ENCODE results near the gene CALR.
"Not testable (repeated sequence)": the region's sequence is repeated elsewhere in the genome, so short reads cannot be mapped to it uniquely, and the experiment has no call there.

CALR gene

DNA sequence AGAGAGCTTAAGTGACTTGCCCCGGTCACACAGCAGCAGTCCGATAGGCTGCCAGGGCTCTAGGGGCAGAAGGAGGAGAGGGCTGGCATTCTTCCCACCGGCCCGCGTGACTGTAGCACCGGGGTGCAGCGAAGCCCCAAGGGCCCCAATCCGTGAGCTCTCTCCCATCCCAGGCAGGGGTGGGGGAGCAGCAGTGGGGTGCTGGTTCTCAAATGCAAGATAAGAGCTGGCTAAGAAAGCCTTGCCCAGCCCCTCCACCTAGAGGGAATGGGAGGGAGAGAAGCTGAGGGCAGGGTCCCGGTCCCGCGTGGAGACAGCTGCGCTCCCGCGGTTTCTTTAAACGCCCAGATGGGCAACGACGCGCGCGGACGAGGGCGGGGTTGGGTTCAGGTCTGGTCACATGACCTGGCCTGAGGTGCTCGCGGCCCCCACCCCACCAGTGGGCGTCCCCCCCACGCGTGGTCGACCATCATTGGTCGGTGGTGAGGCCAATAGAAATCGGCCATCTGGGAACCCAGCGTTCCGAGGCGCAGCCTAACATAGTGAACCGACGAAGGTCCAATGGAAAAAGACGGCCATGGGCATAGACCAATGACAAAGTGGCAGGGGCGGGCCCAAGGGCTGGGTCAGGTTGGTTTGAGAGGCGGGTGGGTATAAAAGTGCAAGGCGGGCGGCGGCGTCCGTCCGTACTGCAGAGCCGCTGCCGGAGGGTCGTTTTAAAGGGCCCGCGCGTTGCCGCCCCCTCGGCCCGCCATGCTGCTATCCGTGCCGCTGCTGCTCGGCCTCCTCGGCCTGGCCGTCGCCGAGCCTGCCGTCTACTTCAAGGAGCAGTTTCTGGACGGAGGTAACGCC, at the start of gene CALR:
Gene CALR, plus strand, starts transcription at position 683 of the 852 bp plus-strand sequence. Its CDS starts 71 bp downstream, at position 754.
- DNase-seq = peak; percentile 94 to 96

DNA sequence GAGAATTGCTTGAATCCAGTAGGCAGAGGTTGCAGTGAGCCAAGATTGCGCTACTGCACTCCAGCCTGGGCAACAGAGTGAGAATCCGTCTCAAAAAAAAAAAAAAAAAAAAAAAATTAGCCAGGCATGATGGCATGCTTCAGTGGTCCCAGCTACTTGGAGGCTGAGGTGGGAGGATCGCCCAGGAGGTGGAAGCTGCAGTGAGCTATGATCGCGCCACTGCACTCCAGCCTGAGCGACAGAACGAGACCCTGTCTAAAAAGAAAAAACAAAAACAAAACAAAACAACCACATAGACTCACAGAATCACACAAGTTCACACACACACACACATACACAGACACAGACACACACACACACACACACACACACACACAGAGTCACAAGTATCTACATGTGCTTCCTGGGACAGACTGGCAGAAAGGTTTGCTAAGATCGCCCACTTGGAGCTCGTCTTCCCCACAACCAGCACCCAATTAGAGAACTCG, 48.1 kb upstream of the CALR start:
- DNase-seq = not testable (repeated sequence)

DNA sequence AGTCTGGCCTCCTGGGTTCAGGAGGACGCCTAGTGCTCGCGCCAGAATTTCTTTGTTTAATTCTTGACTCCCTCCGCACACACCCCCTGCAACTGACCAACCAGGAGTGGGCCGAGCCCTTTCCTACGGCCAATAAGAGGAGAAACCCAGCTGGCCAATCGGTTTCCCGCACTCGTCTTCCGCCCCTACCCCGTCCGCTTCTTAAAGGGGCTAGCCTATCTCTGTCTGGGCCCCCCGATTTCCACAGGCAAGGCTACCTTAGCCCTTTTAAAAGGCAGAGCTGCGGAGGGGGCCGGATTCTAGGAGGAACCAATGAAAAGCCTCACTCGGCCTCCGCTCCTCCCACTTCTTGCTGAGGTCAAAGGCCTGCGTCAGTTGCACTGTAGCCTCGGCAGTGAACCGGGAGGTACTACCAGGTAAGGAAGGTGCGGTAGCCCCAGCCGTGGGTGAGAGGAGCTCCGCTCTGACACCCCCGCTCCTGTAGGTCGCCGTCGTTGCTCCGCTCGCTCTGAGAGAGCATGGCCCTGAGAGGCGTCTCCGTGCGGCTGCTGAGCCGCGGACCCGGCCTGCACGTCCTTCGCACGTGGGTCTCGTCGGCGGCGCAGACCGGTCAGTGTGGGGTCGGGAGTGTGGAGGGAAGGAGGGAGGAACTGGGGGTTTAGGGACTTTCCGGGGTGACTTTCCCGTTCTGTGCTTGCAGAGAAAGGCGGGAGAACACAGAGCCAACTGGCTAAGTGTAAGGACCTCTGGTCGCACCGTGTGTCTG, 47.4 kb upstream of the CALR start, which contains the start of gene GCDH:
Gene GCDH, plus strand, starts transcription at position 374 of the 766 bp plus-strand sequence. Its CDS starts 145 bp downstream, at position 519.
- peak; percentile 95 for DNase-seq

DNA sequence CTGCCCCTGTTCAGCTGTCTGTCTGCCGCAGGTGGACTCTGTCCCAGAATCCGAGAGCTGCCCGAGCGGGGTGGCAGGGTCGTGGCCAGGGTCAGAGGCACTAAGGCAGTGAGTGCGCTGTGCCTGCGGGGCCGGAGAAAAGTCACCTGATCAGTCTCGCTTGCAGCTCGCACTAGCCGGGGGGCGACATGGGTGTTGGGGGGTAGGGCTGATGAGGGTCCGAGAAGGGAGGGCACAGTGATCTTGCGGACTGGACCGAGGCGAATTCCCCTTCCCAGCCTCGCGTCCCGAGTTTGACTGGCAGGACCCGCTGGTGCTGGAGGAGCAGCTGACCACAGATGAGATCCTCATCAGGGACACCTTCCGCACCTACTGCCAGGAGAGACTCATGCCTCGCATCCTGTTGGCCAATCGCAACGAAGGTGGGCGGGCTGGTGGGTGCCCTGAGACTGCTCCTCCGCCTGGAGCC, 46.8 kb upstream of the CALR start:
- DNase-seq = no peak

DNA sequence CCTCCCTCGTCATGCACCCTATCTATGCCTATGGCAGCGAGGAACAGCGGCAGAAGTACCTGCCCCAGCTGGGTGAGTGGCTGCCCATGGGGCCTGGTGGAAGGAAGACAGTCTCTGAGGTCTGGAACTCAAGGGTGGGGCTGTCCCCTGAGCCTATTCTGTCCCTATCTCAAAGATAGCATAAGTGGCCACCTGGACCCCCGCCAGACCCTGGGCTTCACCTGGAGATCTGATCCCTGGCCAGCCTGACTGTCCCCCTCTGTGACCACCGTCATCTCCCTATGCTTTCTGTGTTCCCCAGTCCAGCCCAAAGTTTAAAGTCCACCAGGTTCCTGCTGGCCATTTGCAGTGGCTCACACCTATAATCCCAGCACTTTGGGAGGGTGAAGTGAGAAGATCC, 44.8 kb upstream of the CALR start:
- no peak for DNase-seq

DNA sequence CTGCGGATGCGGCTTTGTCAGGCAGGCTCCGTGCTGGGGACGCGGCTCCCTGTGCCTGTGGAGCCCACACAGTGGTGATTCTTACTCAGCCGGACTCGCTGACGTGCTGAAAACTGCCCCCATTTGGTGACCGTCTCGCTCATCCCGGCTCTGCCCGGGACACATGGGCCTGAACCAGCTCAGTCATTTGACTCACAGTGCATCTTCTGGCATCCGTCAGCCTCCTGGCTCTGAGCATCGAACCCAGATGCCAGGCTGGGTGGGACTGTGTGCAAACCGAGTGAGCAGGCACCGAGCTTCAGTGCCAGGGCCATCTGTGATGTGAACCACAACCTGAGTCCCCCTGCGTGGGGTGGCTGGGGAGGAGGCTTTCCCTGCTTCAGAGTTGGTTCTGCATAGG, 41.9 kb upstream of the CALR start:
- DNase-seq = no peak

DNA sequence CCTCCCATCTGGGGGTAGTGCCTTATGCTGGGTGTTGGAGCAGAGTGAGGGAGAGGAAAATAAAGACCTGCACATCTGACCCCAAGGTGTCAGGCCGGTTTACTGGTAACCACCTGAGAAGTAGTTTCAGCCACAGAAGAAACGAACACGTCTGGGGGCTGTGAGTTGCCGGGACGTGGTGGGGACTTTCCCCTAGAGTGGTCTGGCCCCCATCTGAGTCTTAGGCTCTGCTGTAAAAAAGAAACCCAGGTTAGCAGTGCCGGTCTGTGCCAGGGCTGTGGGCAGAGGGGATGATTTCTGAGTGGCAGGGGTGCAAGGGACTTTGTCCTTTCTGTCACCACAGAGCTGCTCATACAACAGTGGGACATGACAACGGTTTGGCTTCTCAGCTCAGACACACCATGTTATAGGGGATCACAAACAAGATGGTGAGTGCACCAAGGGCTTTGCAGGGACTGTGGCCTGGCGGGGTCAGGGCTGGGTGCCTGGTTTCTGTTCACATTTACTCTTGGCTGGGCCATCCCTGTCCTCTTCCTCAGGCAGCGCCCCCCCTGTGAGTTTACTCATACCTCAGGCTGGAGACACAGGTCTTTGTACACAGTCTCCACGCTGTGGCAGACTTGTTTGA, 38.4 kb upstream of the CALR start:
- no peak for DNase-seq

DNA sequence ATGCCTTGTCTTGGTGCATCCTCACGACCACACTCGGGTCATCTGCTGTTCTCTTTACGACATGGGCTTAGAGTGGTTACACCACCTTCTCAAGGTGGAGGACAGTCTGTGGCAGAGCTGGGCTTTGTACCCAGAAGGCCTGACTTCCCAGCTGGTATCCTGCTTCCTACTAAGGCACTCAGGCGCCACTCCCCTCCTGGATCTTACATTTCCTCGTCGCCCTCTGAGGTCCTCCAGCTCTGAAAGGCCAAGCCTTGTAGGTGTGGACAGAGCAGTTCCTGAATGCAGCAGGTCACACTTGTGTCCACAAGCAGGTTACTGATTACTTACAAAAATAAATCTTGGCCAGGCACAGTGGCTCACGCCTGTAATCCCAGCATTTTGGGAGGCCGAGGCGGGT, 31.2 kb upstream of the CALR start:
- DNase-seq = no peak

DNA sequence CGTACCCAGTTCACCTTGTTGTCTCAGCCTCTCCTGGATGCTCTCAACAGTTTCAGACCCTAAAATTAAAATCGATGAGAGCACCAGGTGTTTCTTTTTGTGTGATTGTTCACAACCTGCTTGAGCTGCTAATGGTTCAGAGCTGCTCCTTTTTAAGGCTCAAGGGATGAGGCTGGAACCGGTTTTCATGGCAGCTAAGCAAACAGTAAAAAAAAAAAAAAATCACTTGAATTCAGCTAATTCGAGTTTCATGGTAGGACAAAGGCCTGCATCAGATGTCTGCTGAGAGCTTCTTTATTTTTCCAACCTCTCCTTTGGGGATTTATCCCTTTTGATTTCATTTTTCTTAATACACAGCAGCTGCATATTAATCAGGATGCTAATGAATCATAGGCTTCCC, 25.8 kb upstream of the CALR start:
- DNase-seq = no peak

DNA sequence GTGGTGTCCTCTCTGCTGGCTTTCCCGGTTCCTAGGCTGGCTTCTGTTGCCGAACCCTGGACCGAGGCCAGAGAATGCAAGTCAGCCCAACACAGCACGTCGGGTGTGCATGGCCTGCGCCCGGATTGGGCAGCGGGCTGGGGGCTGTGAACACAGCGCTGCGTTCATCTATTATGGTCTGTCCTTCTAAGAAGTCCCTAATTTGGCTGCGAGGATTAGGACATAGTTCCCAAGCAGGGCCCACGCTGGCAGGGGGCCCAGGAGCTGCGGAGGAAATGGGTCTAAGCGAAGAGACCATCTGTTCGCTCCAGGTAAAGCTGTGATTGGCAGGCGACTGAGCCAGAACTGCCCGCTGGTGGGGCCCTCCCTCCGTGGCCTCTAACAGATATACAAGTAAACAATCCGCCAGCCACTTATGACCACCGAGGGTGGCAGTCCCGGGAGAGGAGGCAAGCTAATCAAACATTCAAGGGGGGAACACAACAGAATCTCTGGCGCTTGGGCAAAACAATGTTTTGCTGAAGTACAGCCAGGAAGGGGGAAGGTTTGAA, 25.3 kb upstream of the CALR start:
- peak; percentile 17 to 25 for DNase-seq

DNA sequence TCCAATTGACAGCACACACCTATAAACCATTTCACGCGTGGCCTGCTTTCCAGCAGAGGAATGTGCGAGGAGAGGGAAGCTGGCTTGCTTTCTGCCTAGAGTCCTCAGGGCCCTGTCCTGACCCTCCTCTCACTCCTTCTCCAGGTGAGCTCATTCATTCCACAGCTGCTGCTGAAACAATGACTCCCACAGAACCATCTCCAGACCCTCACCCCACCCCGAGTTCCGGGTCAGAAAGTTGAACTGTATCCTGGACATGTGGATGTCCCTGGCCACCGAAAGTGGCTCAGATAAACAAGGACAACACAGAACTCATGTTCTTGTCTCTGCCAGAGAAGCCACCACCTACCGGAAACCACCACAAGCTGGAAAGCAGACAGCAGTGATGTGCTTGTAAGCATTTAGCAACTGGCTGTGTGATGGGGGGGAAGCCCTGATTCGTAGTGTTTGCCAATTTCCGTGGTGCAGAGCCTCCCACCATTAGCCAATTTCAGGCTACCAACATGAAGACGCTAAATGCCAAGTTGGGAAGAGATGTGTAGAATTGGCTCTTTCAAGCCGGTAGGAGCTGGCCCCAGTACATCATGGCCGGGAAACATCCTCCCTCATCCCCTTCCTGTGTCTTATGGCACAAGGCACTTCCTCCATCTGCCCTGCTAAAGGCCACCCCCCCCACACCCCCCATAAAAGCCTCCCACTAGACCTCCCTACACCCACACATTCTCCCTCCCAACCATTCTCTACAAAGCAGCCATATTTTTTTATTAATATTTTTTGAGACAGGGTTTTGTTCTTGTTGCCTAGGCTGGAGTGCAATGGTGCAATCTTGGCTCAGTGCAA, 24.3 kb upstream of the CALR start:
- no peak for DNase-seq

DNA sequence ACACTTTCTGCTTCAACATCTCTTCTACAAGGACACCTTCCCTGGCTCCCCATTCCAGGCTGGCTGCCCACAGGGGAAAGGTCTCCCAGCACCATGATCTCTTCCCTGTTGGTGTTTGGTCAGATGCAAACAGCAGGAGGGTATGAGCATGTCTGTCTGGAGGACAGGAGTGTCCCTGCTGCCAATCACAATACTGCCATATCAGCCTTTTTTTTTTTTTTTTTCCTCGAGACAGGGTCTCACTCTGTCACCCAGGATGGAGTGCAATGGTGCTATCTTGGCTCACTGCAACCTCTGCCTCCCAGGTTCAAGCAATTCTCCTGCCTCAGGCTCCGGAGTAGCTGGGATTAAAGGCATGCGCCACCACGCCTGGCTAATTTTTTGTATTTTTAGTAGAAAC, 22.5 kb upstream of the CALR start:
- DNase-seq = not testable (repeated sequence)

DNA sequence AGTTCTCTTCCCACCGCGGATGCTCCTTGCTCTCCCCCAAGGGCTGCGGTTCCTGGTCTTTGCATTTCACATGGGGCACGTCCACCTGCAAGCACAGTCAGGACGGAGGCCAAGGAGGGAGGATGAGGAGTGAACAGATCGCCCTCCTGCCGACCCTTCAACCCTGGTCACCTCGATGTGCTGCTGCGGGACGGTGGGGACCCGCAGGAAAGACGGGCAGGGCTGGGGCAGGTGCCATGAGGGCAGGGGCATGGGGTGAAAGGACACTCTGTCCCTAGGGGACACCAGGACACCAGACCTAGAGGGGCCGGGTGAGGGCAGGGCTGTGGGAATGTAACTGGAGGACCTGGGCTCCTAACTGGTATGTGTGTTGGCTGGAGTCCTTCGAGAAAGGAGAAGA, 20.2 kb upstream of the CALR start:
- no peak for DNase-seq

DNA sequence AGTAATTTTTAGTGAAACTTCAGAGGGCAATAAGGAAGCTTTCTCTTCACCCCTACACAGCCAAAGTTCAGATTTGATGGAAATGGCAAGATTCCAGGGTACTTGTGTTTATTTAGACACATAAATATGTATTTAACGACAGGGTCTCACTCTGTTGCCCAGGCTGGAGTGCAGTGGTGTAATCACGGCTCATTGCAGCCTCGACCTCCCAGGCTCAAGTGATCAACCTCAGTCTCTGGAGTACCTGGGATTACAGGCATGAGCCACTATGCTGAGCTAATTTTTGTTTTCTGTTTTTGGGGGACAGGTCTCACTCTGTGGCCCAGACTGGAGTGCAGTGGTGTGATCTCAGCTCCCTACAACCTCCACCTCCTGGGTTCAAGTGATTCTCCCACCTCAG, 17.4 kb upstream of the CALR start:
- no peak for DNase-seq

DNA sequence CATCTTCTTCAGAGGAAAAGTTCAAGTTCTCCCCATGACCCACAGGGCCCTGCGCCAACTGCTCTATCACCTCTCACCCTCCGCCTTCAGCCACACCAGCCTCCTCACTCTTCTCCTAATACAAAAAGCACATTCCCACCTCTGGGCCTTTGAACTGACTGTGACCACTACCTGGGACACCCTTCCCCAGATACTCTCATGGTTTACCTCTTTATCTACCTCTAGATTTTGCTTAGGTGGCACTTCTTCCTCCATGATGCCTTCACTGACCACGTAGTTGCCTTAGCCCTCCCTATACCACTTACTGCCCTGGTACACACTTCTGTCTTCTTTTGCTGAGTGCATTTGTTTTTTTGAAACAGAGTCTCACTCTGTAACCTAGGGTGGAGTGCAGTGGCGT, 15.4 kb upstream of the CALR start:
- no peak for DNase-seq

DNA sequence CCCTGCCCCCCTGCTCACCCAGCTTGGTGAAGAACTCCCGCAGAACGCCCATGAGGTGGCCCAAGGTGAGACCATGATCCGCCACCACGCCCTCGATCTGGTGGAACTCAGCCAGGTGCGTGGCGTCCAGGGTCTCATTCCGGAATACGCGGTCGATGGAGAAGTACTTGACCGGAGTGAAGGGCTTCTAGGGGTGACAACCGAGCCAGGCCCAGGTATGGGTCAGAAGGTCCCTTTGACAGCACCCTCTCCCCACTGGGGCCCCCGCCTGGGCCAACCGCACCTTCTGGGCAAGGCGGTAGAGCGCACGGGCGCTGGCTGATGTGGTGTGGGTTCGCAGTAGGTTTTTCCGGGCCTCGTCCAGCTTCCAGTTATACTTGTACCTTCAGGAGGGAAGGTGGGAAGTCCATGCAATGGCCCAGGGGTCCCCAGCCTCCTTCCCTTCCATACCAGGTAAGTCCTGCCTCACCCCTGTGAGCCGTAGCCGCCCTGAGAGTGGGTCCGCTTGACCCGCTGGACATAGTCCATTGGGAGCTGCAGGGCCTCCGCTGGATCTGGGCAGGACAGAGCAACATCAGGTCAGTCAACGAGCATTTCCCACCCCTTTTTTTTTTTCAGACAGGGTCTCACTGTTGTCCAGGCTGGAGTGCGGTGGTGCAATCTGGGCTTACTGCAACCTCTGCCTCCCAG, 13.6 kb upstream of the CALR start:
- no peak for DNase-seq

DNA sequence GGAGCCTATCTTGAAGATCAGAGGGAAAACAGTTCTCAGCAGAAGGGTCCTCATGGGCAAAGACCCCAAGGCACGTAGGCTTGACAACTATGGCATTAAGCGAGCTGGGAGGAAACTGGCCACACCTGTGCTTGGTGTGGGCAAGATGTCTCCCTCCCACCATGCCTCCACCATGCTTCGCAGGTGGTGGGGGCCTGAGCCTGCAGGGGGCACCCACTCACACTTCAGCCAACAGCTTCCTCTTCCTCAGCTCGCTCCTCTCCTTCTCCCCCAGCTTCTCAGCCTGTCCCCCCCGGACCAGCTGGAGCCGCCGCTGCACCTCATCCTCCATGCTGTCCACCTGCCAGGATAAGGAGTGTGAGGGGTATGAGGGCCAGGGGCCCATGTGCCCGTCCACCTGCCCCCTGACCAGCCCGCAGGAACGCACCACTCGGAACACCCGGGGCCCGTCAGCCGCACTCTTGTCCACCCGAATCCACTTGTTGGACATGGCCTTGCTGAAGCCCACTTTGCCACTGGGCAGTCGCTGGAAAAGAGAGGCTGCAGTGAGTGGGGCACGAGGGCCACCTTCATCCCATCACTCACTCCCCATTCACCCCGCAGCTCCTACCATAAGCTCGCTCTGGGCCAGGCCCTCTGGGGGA, 8.3 kb upstream of the CALR start:
- DNase-seq = no peak

DNA sequence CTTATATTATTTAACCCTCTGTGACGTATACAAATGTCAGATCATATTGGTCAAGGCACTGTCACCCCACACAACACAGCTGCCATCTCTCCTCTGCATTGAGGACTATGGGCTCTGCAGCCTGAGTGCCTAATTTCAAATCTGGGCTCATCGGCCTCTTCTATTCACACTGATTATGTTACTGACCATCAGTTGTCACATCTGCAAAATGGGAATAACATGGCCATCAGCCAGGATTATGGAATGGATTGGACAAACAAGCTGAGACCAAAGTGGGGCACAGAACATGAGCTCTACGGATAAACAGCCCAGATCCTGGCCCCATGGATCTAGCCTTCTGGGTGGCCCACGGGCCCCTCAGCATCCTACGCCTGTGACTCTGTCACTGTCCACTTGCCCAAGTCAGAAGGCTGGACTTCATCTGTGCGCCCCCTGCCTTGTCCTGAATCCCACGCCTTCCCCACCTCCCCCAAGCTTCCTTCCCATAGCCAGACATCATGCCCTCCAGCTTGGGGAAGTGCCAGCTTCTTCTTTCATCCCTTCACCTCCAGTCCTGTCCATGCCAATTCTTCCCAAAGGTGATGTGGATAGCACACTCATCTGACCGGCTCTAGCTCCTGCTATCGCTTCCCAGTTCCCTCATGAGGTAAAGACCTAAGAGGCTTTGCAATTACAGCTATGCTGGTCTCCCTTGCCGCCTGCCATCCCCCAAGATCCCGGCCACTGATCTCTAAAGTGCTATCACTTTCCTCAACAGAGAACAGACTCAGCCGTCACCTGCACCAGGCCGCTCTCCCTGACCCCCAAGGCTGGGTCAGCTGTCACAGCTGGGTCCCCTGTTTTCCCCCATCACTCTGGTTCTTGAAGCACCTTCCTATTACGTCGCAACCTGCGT, 5.8 kb upstream of the CALR start:
- no peak for DNase-seq

DNA sequence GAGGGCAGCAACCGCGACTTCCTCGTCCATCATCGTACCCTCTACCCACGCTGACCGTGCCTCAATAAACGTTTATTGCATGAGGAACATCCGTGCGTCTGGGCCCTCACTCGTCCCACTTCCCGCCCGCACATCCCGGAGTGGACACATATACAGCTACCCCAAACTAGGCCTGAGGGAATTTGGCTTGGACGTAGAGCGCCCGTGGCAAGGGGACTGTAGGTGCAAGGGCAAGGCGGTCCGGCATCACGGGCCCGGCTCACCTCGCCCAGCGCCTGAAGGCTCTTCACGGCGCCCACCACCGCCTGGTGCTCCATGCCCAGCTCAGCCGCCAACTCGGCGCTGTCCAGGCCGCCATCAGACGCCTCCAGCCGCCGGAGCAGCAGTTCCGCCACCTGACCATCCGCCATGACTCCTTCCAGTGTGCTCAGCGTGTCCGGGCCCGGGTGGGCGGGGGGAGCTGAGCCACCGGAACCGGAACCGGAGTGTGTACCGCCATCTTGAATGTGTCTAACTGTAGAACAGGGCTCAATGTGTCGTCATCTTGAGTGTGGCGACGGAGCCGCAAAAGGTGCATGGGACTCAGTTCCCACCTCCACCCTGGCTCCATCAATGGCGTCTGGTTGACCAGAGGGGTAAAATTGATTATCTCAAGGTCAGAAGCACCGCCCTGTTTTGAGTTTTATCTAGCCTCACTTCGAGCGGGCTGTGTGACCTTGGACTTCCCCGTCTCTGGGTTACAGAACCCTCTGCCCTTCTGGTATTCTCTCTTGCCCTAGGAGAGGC, 4.9 kb upstream of the CALR start, which contains the start of gene FARSA:
Gene FARSA, minus strand, starts transcription at position 425 of the 786 bp plus-strand sequence. Its CDS starts 15 bp downstream, at position 410.
- DNase-seq = peak; percentile 76 to 84
